Measurements from ENCODE around the gene SVEP1. TPM values are rescaled to one million over a fixed set of nuclear protein-coding genes. Genes with fewer than 3 reads are reported as not detected.

SVEP1 gene
- total and polyA plus RNA-seq, 2 of the 13 experiments (the other 11 are each of a cell fraction or from before 2014, with no cell fraction given): not detected

DNA sequence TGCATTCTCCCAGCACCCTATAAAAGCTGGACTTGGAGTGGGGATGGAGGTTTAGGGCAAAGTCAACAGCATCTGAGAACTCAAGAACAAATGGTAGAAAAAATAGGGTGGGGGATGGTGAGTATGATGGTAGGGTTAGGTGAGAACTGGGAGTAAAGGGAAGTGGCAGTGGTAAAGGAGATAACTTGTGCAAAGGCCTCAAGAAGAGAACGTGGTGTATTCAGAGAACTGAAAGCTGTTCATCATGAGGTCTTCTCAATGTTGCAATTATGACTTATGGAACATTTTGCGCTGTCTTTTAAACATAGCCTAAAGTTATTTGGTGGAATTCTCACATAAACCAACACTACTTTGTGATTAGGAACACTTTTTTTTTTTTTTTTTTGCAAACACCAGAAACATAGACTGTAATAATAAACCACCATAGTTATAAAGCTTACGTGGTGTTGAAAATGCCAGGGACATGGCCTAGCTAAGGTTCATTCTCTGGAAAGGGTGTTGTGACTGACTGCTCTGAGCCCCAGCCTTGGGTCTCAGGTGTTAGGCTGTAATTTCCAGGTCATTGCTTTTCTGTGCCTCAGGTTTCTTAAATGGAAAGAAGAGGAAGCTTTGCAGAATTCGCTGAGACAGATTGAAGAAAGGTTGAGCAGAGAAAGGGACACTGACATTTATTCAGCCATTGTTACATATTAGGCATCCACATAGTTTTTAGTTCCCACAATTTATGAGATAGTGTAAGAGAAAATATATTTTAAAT is 222.7 kb downstream of the SVEP1 start (continued):
- TF ChIP-seq ADNP (CRISPR knock-in tag; IDR thresholded peaks at IDR 0.05): no peak
- TF ChIP-seq HCFC1 (IDR thresholded peaks at IDR 0.05; ENCODE audit: low read depth, low read length): no peak

DNA sequence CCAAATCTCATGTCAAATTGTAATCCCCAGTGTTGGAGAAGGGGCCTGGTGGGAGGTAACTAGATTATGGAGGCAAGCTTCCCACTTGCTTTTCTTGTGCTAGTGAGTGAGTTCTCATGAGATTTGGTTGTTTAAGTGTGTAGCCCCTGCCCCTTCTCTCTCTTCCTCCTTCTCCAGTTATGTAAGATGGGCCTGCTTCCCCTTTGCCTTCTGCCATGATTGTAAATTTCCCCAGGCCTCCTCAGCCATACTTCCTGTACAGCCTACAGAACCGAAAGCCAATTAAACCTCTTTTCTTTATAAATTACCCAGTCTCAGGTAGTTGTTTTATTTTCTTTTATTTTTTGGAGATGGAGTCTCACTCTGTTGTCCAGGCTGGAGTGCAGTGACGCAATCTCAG is 223.6 kb downstream of the SVEP1 start:
- Histone ChIP-seq H3K27me3 (ENCODE audit: control insufficient read depth in 1 of 2, insufficient read depth in 2 of 2, low read length in 2 of 2) (no peaks in the 10 kb centered on the region), H3K4me1 (ENCODE audit: insufficient read depth, low read length) (no peaks in the 10 kb centered on the region), H3K4me3 (replicated peaks in 1 of 3; ENCODE audit: insufficient read depth in 1 of 3, low read depth in 2 of 3, low read length in 3 of 3) (no peak overlapping the region), H2AFZ (ENCODE audit: low read length) (no peak overlapping the region), H3K79me2 (ENCODE audit: insufficient read depth, low read length) (no peaks in the 10 kb centered on the region), H3K9ac (ENCODE audit: insufficient read depth, low read depth, low read length) (no peak overlapping the region), H3K36me3 (replicated peaks in 1 of 2; ENCODE audit: control insufficient read depth in 1 of 2, insufficient read depth in 2 of 2, low read length in 2 of 2) (no peaks in the 10 kb centered on the region), H3K27ac (ENCODE audit: extremely low read length, insufficient read depth, low read length) (no peak overlapping the region), H3K9me3 (ENCODE audit: low read length) (no peaks in the 10 kb centered on the region), H4K20me1 (ENCODE audit: insufficient read depth, low read length) (no peaks in the 10 kb centered on the region), H3K4me2 (ENCODE audit: low read depth, low read length) (no peak overlapping the region)
- 23% methylated on average over 2 of the region's 2 CpGs for WGBS (ENCODE audit: low lambda C conversion rate)
- ATAC-seq (no peak), FAIRE-seq (no peak), DNase-seq (ENCODE audit: low spot score) (no peak)
- POLR2A ChIA-PET: no interaction called here
- TF ChIP-seq, protein P1, sequence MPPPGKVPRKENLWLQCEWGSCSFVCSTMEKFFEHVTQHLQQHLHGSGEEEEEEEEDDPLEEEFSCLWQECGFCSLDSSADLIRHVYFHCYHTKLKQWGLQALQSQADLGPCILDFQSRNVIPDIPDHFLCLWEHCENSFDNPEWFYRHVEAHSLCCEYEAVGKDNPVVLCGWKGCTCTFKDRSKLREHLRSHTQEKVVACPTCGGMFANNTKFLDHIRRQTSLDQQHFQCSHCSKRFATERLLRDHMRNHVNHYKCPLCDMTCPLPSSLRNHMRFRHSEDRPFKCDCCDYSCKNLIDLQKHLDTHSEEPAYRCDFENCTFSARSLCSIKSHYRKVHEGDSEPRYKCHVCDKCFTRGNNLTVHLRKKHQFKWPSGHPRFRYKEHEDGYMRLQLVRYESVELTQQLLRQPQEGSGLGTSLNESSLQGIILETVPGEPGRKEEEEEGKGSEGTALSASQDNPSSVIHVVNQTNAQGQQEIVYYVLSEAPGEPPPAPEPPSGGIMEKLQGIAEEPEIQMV (CRISPR knock-in tag; IDR thresholded peaks at IDR 0.05; ENCODE audit: low read depth): no peak
- TF ChIP-seq NFE2 (CRISPR knock-in tag; IDR thresholded peaks at IDR 0.05): no peak
- no peak for TF ChIP-seq ZNF644 (CRISPR knock-in tag; IDR thresholded peaks at IDR 0.05; ENCODE audit: low read depth)
- TF ChIP-seq ZNF232 (CRISPR knock-in tag; IDR thresholded peaks at IDR 0.05; ENCODE audit: borderline replicate concordance): no peak
- TF ChIP-seq ZFAT (CRISPR knock-in tag; conservative IDR thresholded peaks at IDR 0.05): no peak
- no peak for TF ChIP-seq TCF12 (IDR thresholded peaks at IDR 0.05)
- no peak for TF ChIP-seq TCF12 (CRISPR knock-in tag; IDR thresholded peaks at IDR 0.05)
- no peak for TF ChIP-seq ZSCAN29 (CRISPR knock-in tag; conservative IDR thresholded peaks at IDR 0.05)
- TF ChIP-seq, protein P2, sequence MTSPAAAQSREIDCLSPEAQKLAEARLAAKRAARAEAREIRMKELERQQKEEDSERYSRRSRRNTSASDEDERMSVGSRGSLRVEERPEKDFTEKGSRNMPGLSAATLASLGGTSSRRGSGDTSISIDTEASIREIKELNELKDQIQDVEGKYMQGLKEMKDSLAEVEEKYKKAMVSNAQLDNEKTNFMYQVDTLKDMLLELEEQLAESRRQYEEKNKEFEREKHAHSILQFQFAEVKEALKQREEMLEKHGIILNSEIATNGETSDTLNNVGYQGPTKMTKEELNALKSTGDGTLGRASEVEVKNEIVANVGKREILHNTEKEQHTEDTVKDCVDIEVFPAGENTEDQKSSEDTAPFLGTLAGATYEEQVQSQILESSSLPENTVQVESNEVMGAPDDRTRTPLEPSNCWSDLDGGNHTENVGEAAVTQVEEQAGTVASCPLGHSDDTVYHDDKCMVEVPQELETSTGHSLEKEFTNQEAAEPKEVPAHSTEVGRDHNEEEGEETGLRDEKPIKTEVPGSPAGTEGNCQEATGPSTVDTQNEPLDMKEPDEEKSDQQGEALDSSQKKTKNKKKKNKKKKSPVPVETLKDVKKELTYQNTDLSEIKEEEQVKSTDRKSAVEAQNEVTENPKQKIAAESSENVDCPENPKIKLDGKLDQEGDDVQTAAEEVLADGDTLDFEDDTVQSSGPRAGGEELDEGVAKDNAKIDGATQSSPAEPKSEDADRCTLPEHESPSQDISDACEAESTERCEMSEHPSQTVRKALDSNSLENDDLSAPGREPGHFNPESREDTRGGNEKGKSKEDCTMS (CRISPR knock-in tag; conservative IDR thresholded peaks at IDR 0.05): no peak
- no peak for TF ChIP-seq TCF7L2 (IDR thresholded peaks at IDR 0.05; ENCODE audit: low read depth, low read length)
- TF ChIP-seq KAT7 (CRISPR knock-in tag; IDR thresholded peaks at IDR 0.05; ENCODE audit: borderline replicate concordance): no peak
- TF ChIP-seq DR1 (CRISPR knock-in tag; IDR thresholded peaks at IDR 0.05): no peak
- no peak for TF ChIP-seq ZNF891 (CRISPR knock-in tag; IDR thresholded peaks at IDR 0.05)
- BruUV-seq (replicated peaks): no TSS peak
- CTCF ChIA-PET (ENCODE audit: low intra/inter-chr PET ratio, low total read pairs): no interaction called here
- in situ Hi-C loops (cut with HindIII; ENCODE audit: extremely low pct_ligation_motif_present, low pct_unique_long_range_greater_than_20kb): no loop called here
- intact Hi-C loops (cut with micrococcal nuclease; ENCODE audit: unreplicated experiment): no loop called here

All from HepG2 (cell line).